ENCODE measurements around the gene ELN.

ELN gene

DNA sequence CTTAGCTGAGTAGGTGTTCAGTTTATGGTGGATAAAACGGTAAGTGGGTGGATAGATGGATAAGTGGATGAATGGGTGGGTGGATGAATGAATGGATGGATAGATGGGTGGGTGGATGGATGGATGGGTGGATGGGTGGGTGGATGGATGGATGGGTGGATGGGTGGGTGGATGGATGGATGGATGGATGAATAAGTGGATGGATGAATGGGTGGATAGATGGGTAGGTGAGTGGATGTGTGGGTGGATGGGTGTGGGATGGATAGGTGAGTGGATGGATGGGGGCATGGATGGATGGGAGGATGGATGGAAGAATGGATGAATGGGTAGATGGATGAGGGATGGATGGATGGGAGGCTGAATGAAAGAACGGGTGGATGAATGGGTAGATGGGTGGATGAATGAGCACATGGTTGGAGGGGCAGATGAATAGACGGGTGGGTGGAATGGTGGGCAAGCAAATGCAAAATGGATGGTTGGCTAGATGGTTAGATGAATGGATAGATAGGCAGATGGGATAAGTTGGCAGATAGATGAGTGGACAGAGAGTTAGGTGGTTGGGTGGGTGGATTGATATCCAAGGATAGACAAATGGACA lies 25.7 kb downstream of the ELN start:
- H3K4me3 ChIP-seq (ENCODE audit: low read length) = no peak overlapping the region
- TF ChIP-seq, protein P1, sequence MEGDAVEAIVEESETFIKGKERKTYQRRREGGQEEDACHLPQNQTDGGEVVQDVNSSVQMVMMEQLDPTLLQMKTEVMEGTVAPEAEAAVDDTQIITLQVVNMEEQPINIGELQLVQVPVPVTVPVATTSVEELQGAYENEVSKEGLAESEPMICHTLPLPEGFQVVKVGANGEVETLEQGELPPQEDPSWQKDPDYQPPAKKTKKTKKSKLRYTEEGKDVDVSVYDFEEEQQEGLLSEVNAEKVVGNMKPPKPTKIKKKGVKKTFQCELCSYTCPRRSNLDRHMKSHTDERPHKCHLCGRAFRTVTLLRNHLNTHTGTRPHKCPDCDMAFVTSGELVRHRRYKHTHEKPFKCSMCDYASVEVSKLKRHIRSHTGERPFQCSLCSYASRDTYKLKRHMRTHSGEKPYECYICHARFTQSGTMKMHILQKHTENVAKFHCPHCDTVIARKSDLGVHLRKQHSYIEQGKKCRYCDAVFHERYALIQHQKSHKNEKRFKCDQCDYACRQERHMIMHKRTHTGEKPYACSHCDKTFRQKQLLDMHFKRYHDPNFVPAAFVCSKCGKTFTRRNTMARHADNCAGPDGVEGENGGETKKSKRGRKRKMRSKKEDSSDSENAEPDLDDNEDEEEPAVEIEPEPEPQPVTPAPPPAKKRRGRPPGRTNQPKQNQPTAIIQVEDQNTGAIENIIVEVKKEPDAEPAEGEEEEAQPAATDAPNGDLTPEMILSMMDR (IDR thresholded peaks at IDR 0.05; ENCODE audit: insufficient read depth, low read depth, low read length, missing control alignments) = no peak
- DNase-seq (ENCODE audit: low read depth) = no peak

DNA sequence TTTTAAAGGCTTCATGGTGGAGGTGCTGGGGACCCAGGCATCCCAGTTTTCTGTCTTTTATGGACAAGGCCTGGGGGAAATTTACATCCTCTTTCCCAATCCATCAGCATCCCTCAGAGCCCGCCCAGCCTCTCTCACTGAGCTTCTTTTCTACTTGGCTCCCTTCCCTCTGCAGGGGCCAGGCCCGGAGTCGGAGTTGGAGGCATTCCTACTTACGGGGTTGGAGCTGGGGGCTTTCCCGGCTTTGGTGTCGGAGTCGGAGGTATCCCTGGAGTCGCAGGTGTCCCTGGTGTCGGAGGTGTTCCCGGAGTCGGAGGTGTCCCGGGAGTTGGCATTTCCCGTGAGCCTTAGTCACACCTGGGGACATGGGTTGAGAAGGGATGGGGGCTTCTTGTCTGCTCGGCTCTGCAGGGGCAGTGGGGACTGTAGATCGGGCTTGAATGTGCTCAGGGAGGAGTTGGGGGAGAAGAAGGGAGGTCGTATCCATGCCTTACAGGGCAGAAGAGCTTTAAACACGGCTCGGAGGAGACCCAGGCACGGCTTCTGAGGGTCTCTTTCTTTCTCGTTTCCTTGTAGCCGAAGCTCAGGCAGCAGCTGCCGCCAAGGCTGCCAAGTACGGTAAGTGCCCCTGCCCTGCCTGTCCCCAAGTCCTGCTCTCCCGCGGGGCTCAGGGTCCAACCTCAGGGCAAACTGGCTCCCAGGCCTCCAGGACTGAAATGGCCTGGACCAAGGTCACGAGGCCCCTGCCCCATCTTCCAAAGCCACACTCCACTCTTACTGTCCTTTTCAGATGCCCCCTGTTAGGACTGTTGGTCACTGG lies 28.3 kb downstream of the ELN start:
- TF ChIP-seq, protein P1 (IDR thresholded peaks at IDR 0.05; ENCODE audit: insufficient read depth, low read depth, low read length, missing control alignments) = no peak
- H3K4me3 ChIP-seq (ENCODE audit: low read length) = no peak overlapping the region
- DNase-seq (ENCODE audit: low read depth) = no peak

DNA sequence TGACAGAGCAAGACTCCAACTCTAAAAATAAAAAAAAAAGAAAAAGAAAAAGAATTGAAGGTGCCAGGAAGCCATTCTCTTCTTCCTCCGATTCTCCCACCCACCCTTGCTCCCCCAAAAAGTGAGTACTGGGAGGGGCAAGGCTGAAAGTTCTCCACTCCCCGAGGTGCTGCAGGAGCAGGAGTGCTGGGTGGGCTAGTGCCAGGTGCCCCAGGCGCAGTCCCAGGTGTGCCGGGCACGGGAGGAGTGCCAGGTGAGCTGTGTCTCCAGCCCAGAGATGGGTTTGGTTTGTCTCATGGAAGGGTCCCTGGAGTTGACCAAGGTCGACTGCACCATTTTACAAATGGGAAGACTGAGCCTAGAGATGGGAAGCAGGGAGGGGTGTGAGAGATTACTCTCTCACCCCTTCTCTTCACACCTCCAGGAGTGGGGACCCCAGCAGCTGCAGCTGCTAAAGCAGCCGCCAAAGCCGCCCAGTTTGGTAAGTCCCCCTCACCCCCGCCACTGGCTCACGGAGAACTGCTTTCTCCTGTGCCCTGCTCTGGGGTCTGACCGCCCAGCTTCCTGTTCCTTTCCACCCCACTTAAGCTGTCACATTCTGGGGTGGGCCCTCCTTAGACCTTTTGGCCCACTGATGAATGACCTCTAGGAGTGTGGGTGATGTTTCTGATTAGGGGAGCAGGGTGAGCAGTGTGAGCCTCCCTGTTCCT lies 29.4 kb downstream of the ELN start:
- TF ChIP-seq, protein P1 (IDR thresholded peaks at IDR 0.05; ENCODE audit: insufficient read depth, low read depth, low read length, missing control alignments) = no peak
- no peak overlapping the region for H3K4me3 ChIP-seq (ENCODE audit: low read length)
- no peak for DNase-seq (ENCODE audit: low read depth)

DNA sequence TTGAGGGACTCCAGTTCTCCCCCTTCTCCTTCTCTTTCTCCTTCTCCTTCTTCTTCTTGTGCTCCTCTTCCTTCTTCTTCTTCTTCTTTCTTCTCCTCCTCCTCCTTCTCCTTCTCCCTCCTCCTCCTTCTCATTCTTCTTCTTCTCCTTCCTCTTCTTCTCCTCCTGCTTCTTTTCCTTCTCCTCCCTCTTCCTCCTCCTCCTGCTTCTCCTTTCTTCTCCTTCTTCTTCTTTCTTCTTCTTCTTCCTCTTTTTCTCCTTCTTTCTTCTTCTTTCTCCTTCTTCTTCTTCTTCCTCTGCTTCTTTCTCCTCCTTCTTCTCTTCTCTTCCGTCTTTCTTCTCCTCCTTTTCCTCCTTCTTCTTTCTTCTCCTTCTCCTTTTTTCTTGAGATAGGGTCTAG lies 30.0 kb downstream of the ELN start:
- TF ChIP-seq, protein P1 (IDR thresholded peaks at IDR 0.05; ENCODE audit: insufficient read depth, low read depth, low read length, missing control alignments) = no peak
- H3K4me3 ChIP-seq (ENCODE audit: low read length) = no peak overlapping the region
- no peak for DNase-seq (ENCODE audit: low read depth)

DNA sequence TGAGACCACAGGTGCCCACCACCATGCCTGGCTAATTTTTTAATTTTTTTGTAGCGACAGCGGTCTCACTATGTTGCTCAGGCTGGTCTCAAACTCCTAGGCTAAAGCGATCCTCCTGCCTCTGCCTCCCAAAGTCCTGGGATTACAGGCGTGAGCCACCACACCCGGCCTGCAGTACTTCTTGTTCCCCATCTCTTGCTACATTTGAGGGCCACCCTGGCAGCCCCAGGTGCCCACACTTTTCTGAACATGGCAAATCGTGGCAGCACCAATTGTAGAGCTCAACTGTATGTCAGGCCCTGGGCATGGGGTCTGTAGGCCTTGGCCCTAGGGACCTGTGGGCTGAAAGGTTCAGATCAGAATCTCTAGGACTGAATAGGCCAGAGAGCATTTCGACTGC lies 30.5 kb downstream of the ELN start:
- TF ChIP-seq, protein P1 (IDR thresholded peaks at IDR 0.05; ENCODE audit: insufficient read depth, low read depth, low read length, missing control alignments) = no peak
- H3K4me3 ChIP-seq (ENCODE audit: low read length) = no peak overlapping the region
- DNase-seq (ENCODE audit: low read depth) = no peak

DNA sequence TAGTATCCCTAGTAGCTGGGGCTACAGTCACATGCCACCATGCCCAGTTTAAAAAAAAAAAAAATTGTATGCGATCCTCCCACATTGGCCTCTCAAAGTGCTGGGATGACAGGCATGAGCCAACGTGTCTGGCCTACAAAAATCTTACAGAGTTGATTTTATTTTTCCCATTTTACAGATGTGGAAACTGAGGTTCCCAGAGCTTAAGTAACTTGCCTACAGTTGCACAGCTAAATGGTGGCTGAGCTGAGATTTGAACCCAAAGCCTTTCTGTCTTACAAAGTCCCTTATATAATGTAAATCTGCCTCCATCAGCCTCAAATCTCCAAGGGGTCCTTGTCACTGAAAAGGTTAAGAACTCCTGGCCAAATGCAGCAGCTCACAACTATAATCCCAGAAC lies 31.1 kb downstream of the ELN start:
- H3K4me3 ChIP-seq (ENCODE audit: low read length) = no peak overlapping the region
- no peak for DNase-seq (ENCODE audit: low read depth)
- TF ChIP-seq, protein P1 (IDR thresholded peaks at IDR 0.05; ENCODE audit: insufficient read depth, low read depth, low read length, missing control alignments) = no peak

Measured in epithelial cell of esophagus (primary cell).